GM23338 (cell line): ENCODE data around the gene RPL27A. TPM values are rescaled to one million over a fixed set of nuclear protein-coding genes. Genes with fewer than 3 reads are reported as not detected.

Experiments used
- ATAC-seq: fragments of 200-7000 bp; cut with Tn5 transposase; 3 replicates; pipeline ENCODE4 v1.9.1; 2020
- DNase-seq: peaks from one replicate; pipeline ENCODE4 v3.0.0-alpha.2; 2015; ENCODE audit warnings: low spot score
- H2AFZ ChIP-seq: fragments of 200-600 bp; sonication (generic); 2 replicates; pipeline ENCODE4 v1.8.0; 2016; ENCODE audit warnings: antibody characterized with exemption, mild to moderate bottlenecking, moderate library complexity
- H3F3A ChIP-seq: fragments of 200-600 bp; sonication (generic); replicated peaks from 2 replicates; pipeline ENCODE4 v1.8.0; 2017; ENCODE audit warnings: antibody characterized with exemption, mixed run types, low read depth
- H3K27ac ChIP-seq: fragments of 200-600 bp; sonication (generic); 2 replicates; pipeline ENCODE4 v1.6.1; 2016; ENCODE audit warnings: low read depth
- H3K27me3 ChIP-seq: fragments of 200-600 bp; sonication (generic); 2 replicates; pipeline ENCODE4 v1.8.0; 2016; ENCODE audit warnings: mild to moderate bottlenecking, mixed run types, moderate library complexity; ENCODE audit not compliant: insufficient read depth
- H3K36me3 ChIP-seq: fragments of 200-600 bp; sonication (generic); 2 replicates; pipeline ENCODE4 v1.8.0; 2016; ENCODE audit warnings: mild to moderate bottlenecking; ENCODE audit not compliant: insufficient read depth
- H3K4me1 ChIP-seq: fragments of 200-600 bp; sonication (generic); 2 replicates; pipeline ENCODE4 v1.8.0; 2016; ENCODE audit warnings: mild to moderate bottlenecking, moderate library complexity; ENCODE audit not compliant: insufficient read depth
- H3K4me2 ChIP-seq: fragments of 200-600 bp; sonication (generic); 2 replicates; pipeline ENCODE4 v1.7.1; 2017; ENCODE audit warnings: mixed run types
- H3K4me3 ChIP-seq: fragments of 200-600 bp; sonication (generic); 2 replicates; pipeline ENCODE4 v1.6.1; 2016; ENCODE audit warnings: mixed run types
- H3K79me2 ChIP-seq: fragments of 200-600 bp; sonication (generic); replicated peaks from 2 replicates; pipeline ENCODE4 v1.8.0; 2017; ENCODE audit warnings: mild to moderate bottlenecking; ENCODE audit not compliant: insufficient read depth
- H3K9me2 ChIP-seq: fragments of 200-600 bp; sonication (generic); 2 replicates; pipeline ENCODE4 v1.8.0; 2017; ENCODE audit not compliant: insufficient read depth
- H4K20me1 ChIP-seq: fragments of 200-600 bp; sonication (generic); replicated peaks from 2 replicates; pipeline ENCODE4 v1.8.0; 2017; ENCODE audit warnings: mild to moderate bottlenecking; ENCODE audit not compliant: insufficient read depth
- H3K27ac Mint-ChIP-seq: 2 replicates; pipeline ENCODE4 v1.8.0; 2020; ENCODE audit warnings: inconsistent platforms, mild to moderate bottlenecking, moderate library complexity, mixed read lengths
- H3K27me3 Mint-ChIP-seq: 3 replicates; pipeline ENCODE4 v1.8.0; 2022; ENCODE audit warnings: low read depth, mild to moderate bottlenecking, moderate library complexity, mixed read lengths, inconsistent platforms; ENCODE audit not compliant: insufficient read depth, poor library complexity
- H3K36me3 Mint-ChIP-seq: 3 replicates; pipeline ENCODE4 v1.8.0; 2021; ENCODE audit warnings: low read depth, mild to moderate bottlenecking, inconsistent platforms, moderate library complexity, mixed read lengths
- H3K4me1 Mint-ChIP-seq: 3 replicates; pipeline ENCODE4 v1.8.0; 2020; ENCODE audit warnings: mild to moderate bottlenecking, inconsistent platforms, mixed read lengths
- H3K4me3 Mint-ChIP-seq: 3 replicates; pipeline ENCODE4 v1.8.0; 2021; ENCODE audit warnings: moderate library complexity, mild to moderate bottlenecking, inconsistent platforms, mixed read lengths
- H3K9me3 Mint-ChIP-seq: 3 replicates; pipeline ENCODE4 v1.8.0; 2020; ENCODE audit warnings: moderate library complexity, mild to moderate bottlenecking, inconsistent platforms, mixed read lengths
- CREB1 ChIP-seq: fragments of 250-450 bp; sonication (Bioruptor Pico); IDR thresholded peaks from 2 replicates; pipeline ENCODE4 v1.5.0; 2020; ENCODE audit warnings: low read depth, mild to moderate bottlenecking, moderate library complexity
- CTCF ChIP-seq, 2 experiments: fragments of 200-600 bp in 1 of 2; sonication (generic) in 1 of 2; conservative IDR thresholded peaks; 2 replicates each; pipeline versions ENCODE4 v1.5.1 to v1.6.1; 2016 to 2017; ENCODE audit warnings: antibody characterized with exemption in 2 of 2, low read depth in 2 of 2, mild to moderate bottlenecking in 2 of 2, moderate library complexity in 1 of 2
- ETS1 ChIP-seq: IDR thresholded peaks from 2 replicates; pipeline ENCODE4 v1.6.1; 2016; ENCODE audit warnings: antibody characterized with exemption
- EZH2 ChIP-seq: fragments of 200-600 bp; sonication (generic); IDR thresholded peaks from one replicate; pipeline ENCODE4 v1.8.0; 2017; ENCODE audit warnings: antibody characterized with exemption, mild to moderate bottlenecking, low read depth; ENCODE audit not compliant: unreplicated experiment
- EZH2phosphoT487 ChIP-seq: fragments of 200-600 bp; sonication (generic); IDR thresholded peaks from one replicate; pipeline ENCODE4 v1.8.1; 2018; ENCODE audit warnings: antibody characterized with exemption; ENCODE audit not compliant: unreplicated experiment
- JUNB ChIP-seq: IDR thresholded peaks from one replicate; pipeline ENCODE4 v1.6.1; 2016; ENCODE audit warnings: antibody characterized with exemption; ENCODE audit not compliant: unreplicated experiment
- NANOG ChIP-seq: IDR thresholded peaks from 2 replicates; pipeline ENCODE4 v1.6.1; 2016; ENCODE audit warnings: antibody characterized with exemption, borderline replicate concordance
- POLR2AphosphoS5 ChIP-seq: IDR thresholded peaks from 2 replicates; pipeline ENCODE4 v1.6.1; 2016; ENCODE audit warnings: antibody characterized with exemption, low read depth
- REST ChIP-seq: IDR thresholded peaks from one replicate; pipeline ENCODE4 v1.6.1; 2018; ENCODE audit warnings: antibody characterized with exemption; ENCODE audit not compliant: unreplicated experiment
- STAT1 ChIP-seq: IDR thresholded peaks from one replicate; pipeline ENCODE4 v1.6.1; 2016; ENCODE audit warnings: antibody characterized with exemption; ENCODE audit not compliant: unreplicated experiment
- ZNF114 ChIP-seq: fragments of 250-450 bp; sonication (Bioruptor Pico); IDR thresholded peaks from 2 replicates; pipeline ENCODE4 v1.5.0; 2020; ENCODE audit warnings: mild to moderate bottlenecking, moderate library complexity
- polyA plus RNA-seq: library from polyadenylated mRNA; unstranded; fragments of >200 nt; fragmentation: Nextera tagmentation; extraction: Ambion mirVana; gene quantifications from 2 replicates; pipeline ENCODE4 v1.2.1, GENCODE V29; 2016
- total RNA-seq: library from RNA; depleted of rRNA; stranded (reverse); fragments of >200 nt; shearing (Covaris generic); gene quantifications from 2 replicates; pipeline ENCODE4 v1.2.3, GENCODE V29; 2014

RPL27A gene
- total and polyA plus RNA-seq, 2 experiments from 2014 or later, result 1,283 to 3,167 TPM

- no peak overlapping the region for H3K27ac ChIP-seq
- H3K4me1 Mint-ChIP-seq, result peaks cover 9% of the 10 kb centered on the region
- DNase-seq (no peak), ATAC-seq (no peak)
- no peak for TF ChIP-seq JUNB
- no peak for TF ChIP-seq EZH2phosphoT487
- no peak for TF ChIP-seq POLR2AphosphoS5
- TF ChIP-seq NANOG, result no peak
- TF ChIP-seq REST, result no peak
- no peak for TF ChIP-seq ZNF114 (CRISPR knock-in tag)
- no peak for TF ChIP-seq STAT1
- H3K4me2 ChIP-seq, result no peak overlapping the region
- peaks cover 4% of the 10 kb centered on the region for H3K27me3 Mint-ChIP-seq
- H3F3A ChIP-seq, result no peaks in the 10 kb centered on the region
- no peaks in the 10 kb centered on the region for H3K79me2 ChIP-seq
- no peak overlapping the region for H3K27ac Mint-ChIP-seq
- peaks cover 4% of the 10 kb centered on the region; the same call in 1 of the 2 replicates for H3K4me1 ChIP-seq
- no peaks in the 10 kb centered on the region for H3K36me3 Mint-ChIP-seq
- no peak overlapping the region for H3K4me3 Mint-ChIP-seq
- H2AFZ ChIP-seq, result no peak overlapping the region
- H3K36me3 ChIP-seq, result no peaks in the 10 kb centered on the region
- no peaks in the 10 kb centered on the region for H4K20me1 ChIP-seq
- H3K27me3 ChIP-seq, result no peaks in the 10 kb centered on the region
- no peak overlapping the region for H3K4me3 ChIP-seq
- no peaks in the 10 kb centered on the region for H3K9me2 ChIP-seq
- H3K9me3 Mint-ChIP-seq, result no peaks in the 10 kb centered on the region
Measured at GRCh38 chr11:8654503-8654902, 28.1 kb upstream of the RPL27A start.

GRCh38 chr11:8656291-8656690, 26.3 kb upstream of the RPL27A start:
- Histone ChIP-seq H3K27ac (no peak overlapping the region), H3K79me2 (no peaks in the 10 kb centered on the region), H2AFZ (no peak overlapping the region), H3F3A (no peaks in the 10 kb centered on the region), H3K4me1 (peaks cover 4% of the 10 kb centered on the region; the same call in 1 of the 2 replicates), H3K4me3 (no peak overlapping the region), H3K36me3 (no peaks in the 10 kb centered on the region), H3K4me2 (no peak overlapping the region), H4K20me1 (no peaks in the 10 kb centered on the region), H3K27me3 (no peaks in the 10 kb centered on the region), H3K9me2 (no peaks in the 10 kb centered on the region)
- no peaks in the 10 kb centered on the region for H3K9me3 Mint-ChIP-seq
- no peak overlapping the region for H3K27ac Mint-ChIP-seq
- H3K4me1 Mint-ChIP-seq, result peaks cover 9% of the 10 kb centered on the region
- no peak overlapping the region for H3K4me3 Mint-ChIP-seq
- ATAC-seq (no peak), DNase-seq (no peak)
- peaks cover 4% of the 10 kb centered on the region for H3K27me3 Mint-ChIP-seq
- H3K36me3 Mint-ChIP-seq, result no peaks in the 10 kb centered on the region
- no peak for TF ChIP-seq EZH2
- TF ChIP-seq CTCF (conservative IDR thresholded peaks at IDR 0.05; ENCODE audit: low read depth in 2 of 2), result no peak
- no peak for TF ChIP-seq CREB1 (CRISPR knock-in tag)
- TF ChIP-seq EZH2phosphoT487, result no peak
- TF ChIP-seq ETS1, result no peak
